Lung microvascular endothelial cell (primary cell): Measurements from ENCODE around the gene MYORG. TPM values are rescaled to one million over a fixed set of nuclear protein-coding genes. Genes with fewer than 3 reads are reported as not detected.

Source experiments
- DNase-seq, 2 donors: peaks; one replicate each; pipeline versions ENCODE4 v3.0.0 to v3.0.0-alpha.2; 2010; ENCODE audit warnings: low read depth in 2 of 2
- total RNA-seq: library from RNA; depleted of rRNA; stranded (reverse); fragments of >200 nt; gene quantifications from 2 replicates; pipeline ENCODE4 v1.2.1, GENCODE V29; 2014

The MYORG gene
- 1.7 and 2.6 TPM in 2 replicates for total RNA-seq

DNA sequence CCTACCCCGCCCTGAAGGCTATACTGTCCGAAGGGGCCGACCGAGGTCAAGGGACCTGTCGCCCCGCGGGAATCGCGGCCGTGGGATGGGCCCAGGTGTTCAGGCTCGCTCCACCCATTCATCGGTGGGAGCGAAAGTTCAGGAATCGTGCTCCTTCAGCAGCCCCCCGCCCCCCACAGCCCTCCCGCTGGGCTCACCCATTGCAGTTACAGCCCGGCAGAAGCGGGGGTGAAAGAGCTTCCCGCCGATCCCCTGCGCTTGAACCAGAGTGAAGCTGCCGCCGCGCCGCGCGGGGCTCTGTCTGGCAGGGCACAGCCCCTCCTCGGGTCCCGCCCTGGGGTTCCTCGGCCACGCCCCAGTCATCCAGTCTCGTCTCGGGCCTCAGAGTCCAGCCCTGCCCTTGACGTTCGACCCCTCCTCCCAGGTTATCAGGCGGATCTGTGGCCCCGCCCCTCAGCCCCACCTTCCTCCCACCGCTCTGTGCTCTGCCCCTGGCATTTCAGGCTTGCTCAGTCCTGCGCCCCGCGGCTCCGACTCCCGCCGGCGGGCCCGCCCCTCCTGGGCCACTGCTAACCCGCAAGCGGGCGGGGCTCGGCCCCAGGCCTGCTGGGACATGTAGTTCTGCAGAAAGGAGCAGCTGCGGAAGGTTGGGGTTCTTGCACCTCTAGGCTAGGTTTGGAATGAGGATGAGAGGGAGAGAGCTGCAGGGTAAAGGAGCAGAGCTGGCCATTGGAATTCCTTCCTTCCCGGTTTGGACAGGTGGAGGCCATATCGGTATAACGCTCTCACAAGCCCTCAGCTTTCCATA, at the start of gene MYORG:
Gene MYORG, minus strand, starts transcription at position 303 of the 808 bp plus-strand sequence. CDS start 3,955 bp downstream, outside the sequence.
- DNase-seq = peak; percentile 75 to 80

DNA sequence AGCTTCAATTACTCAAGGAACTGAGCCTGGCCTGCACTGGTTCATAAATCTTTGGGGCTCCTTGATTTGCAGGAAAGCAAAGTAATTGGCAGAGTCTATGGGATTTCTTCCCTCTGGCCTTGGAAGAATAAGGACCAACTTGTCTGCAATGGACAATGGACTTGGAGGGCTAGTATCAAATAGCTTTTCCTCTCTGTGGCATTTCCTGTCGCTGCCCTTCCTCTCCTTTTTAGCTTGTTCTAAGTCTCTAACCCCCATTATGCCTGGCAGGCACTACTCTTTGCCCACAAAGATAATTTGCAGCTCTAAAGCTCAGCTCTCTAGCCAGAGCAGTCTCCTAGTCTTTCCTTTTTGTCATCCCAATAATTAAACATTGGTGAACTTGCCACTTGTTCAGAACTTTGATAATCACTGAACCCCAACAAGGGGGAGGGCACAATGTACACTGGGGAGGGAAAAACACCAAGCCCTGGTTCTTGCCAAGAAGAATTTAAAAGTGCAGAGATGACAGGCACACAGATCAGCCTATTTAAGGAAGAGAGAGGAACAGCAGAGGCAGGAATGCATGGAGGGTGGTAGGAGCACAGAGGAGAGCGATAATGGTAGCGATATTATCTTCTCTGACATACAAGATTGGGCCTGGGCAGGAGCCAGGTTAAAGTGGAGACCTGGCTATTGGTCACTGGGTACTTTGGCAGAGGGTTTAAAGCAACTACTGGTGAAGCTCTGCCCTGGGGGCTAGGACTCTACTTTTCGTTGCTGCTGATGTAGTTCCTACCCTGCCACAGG, 43.2 kb upstream of the MYORG start:
- DNase-seq = no peak

DNA sequence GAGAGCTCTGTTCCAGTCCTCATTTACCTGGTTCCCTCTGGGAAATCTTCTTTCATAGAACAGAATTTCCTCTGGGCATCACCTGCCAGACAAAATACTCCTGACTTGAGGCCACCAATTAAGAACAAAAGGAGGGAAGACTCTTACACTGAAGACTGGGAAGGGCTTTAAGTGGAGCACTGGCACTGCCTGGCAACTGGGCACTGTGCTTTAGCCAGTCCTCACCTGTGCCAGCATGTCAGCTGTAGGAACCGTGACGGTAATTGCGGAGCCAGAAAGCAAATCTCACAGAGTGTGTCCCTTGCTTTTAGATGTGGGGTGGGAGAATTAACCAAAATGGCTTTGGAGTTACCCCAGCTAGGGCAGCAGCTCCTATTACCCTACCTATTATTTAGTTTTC, 41.0 kb upstream of the MYORG start:
- no peak for DNase-seq

DNA sequence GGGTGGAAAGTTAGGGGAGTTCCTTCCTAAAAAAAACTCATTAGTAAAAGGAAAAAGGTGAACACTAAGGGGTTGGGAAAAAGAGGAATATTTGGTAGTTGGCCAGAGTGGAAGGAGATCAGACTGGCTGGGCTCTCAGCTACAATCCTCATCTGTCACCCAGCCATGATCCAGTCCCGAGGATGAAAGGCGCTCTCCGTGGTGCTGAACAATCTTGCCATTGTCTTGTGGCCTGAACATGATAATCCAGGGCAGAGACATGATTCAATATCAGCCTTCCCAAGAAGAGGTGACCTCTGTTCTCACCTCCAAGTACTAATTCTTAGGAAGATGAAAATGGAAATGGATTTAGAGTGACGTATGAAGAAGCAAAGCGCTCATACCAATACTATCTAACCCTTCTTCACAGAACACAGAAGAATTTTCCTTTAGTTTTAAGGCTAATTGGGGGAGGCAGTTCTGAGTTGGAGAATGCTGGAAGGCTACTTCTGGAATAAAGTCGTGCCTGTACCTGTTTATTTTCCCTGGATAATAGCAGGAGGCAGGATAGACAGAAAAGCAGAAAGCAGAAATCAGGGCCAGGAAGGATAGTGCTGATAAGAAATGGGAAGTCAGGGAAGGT, 36.6 kb upstream of the MYORG start:
- peak; percentile 56 to 61 for DNase-seq

DNA sequence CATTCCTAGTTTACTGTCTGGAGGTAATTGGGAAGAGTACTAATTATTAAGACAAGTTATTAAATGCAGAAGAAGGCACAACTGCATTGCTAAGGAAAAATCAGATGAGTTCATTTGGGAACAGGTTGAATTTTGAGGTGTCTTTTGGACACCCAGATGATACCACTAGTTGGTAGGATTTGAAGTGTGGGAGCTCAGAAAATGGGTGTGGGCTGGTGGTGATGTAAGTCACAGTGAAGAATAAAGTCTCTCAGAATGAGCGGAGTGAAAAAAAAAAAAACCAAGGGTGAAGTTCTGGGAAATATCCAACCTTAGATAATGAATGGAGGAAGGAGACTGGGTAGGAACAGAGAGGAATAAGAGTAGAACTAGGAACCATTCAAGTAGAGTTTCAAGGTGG, 35.6 kb upstream of the MYORG start:
- no peak for DNase-seq

DNA sequence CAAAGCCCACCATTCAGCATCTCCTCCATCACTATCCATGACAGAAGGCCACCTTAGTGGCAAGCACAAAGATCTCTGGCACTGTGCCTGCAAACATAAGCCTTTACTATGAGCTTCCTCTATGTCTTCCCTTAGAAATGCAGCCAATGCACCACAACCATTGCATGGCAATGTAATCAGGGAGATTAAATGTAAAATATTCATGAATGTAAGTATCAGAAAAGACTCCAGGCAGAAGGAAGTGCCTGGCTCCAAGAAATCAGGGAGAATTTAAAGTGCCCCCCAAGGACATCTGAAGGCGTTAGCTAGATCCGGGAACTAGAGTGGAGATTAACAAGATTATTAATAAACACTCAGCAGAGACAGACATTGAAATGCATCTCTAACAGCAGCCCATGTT, 32.5 kb upstream of the MYORG start:
- no peak for DNase-seq

DNA sequence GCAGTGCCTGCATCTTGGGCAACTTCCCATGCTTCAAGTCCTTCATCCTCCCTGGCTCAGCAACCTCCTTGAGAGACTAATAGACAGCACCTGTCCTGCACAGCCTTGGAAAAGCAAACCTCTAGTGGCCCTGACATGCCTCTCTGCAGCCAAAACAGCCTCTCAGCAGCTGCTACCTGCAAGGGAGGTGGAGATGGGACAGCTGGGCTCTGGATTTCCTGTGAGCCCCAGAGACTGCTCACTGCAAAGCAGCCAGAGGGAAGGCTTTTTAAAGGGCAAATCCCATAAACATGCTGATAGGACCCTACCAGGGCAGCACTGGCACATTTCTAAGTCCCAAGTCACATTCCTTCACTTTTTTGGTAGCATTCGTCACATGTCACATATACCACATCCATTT, 31.5 kb upstream of the MYORG start:
- no peak for DNase-seq

DNA sequence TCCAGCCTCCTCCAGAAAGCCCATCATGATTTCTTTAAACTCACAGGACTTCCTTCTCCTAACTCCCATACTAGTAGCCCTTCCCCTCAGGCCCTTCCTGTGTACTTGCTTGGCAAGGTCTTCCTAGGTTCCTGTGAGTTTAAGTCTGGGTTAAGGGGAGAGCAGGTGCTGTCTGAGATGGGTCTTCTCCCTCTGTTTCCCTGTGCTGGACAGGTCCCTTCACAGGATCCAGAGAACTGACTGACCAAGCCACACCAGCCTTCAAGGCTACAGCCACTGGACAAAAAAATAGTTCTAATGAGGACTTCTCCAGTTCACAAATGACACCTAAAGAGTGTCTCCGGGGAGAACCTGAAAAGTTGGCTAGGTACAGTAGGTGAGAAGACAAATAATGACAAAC, 29.5 kb upstream of the MYORG start:
- DNase-seq = no peak

DNA sequence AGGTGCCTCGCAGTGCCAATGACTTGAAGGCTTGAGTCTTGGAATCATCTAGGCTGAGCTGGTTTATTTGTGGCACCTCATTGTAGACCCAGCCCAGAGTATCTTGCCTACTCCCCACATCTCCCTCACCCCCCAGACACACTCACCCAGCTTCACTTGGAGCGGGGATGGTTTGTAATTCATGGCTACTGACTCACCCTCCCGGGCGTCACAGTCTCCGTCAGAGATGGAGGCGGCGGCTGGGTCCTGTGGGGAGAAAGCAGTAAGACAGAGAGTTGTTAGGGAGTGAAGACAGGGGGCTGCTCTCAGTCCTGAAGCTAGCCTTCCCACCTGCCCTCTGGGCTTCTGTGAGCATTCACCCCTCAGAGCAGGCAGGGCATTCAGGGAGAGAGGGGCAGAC, 29.0 kb upstream of the MYORG start:
- peak in 1 of 2 donors; percentile 50 for DNase-seq

DNA sequence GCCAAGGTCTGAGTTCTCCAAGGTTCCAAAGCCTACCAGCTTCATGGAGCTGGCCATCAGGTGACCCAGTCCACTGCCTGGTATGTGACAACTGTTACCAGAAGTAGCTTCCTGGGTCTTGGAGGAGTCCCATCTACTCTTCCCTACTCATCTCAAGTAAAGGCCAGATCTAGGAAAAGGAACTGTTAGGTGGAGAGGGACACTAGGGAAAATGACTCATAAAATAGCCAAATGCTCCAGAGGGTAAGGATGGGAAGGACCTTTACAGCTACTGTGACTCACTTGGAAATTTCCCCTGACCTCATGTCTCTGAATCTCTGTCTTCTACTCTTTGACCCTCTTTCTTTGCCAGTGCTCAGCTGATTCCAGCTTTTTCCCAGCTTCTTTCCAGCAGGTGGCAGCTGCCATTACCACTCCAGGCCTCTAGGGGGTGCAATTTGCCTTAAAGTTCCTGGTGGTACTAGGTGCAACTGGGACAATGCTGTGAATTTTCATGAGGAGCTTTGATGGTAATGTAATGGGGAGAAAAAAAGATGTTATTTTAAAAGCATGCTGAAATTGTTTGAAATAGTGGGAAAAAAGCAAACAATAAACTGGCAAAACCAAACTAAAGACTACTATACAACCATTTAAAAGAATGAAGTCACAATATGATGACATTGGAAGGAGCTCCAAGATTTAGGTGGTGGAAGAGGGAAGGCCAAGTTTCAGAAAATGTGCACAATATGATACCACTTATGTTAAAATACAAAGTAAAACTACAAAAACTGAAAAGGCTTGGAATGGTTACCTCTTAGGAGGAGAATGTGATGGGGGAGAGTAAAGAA, 27.1 kb upstream of the MYORG start:
- DNase-seq = peak; percentile 72 to 78

DNA sequence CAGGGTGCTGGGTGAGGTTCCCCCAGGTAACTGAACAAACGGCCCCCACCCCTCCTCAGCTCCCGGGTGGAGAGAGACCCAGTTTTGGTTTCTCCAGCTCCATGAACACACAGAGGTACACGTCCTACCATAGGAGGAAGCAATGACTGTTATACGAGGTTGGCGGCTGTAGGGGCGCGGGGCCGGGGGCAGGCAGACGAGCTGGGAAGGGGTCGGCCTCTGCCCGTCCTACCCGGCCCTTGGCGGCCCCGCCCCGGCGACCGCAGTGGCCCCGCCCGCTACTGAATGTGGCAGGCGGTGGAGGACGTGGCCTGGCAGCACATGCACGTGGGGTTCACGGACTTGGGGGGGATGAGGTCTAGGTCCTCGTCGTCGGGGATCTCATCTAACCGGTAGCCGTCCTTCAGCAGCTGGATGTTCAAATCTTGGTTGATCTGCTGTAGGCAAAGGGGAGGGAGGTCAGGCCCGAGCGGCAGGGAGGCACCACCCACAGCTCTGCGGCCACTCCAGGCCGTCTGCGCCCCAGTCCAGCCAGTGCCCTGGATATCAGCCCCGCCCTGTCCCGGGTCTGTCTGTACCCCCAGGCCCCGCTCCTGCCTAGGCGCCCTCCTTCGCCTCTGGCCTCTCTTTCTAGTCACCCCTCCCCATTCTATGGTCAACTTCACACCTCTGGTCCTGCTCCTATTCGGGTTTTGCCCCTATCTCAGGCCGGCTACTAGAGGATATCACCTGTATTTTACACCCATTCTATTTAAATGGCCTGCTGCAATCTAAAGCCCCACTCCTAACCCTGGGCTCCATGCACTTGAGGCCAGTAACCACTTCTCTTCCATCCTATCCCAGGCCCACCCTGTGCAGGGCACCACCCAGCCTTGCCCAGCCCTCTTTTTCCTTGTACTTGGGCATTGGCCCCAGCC, 24.2 kb upstream of the MYORG start:
- DNase-seq = no peak

DNA sequence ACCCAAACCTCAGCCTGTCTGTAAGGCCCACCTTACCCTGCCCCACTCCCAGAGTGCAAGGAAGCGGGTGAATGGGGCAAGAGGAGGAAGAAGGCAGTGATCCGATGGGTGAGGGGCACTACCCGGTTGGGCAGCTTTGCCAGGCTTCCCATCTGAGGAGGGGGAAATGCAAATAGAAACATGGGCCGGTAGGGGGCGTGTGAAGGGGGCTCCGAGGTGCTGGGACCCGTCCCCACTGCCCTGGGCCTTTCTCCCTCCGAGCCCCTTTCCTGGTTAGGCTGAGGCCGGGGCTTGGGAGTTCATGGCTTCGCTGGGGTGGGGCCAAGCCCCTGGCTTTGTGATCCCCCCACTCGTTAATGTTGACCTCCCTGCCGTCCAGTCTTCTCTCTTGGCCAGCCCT, 23.6 kb upstream of the MYORG start:
- DNase-seq = no peak

DNA sequence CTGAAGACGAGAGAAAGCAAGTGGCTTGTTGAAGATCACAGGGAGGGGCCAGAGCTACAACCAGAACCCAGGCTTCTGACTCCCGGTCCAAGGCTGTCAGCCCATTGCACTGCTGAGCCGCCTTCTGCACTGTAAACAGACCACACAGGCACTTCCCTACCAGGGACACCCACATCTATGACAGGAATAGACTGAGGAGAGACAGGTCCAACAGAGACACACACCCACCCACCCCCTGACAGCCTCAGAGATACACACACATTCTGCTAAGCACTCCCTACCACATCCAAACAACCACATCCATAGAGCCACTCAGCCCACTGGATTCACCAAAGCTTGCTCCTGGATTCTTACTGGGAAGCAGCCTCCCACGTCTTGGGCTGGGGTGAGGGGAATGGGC, 23.0 kb upstream of the MYORG start:
- no peak for DNase-seq

DNA sequence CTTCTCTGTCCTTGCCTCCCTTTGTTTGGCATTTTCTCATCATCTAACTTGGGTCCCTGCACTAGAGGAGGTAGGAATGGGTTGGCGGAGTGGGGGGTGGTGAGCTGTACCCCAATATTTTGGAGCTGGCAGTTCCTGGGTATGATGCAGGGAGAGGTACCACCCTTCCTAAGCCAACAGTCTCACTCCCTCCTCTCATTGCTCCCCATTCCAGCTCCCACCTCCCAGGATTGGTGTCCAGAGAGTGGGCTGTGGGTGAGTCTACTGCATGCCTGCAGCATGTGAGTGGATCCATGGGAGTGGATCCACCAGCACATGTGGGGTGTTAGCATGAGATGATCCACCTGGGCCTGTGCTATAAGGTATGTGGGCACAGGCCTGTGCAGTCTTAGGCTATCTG, 22.2 kb upstream of the MYORG start:
- no peak for DNase-seq

DNA sequence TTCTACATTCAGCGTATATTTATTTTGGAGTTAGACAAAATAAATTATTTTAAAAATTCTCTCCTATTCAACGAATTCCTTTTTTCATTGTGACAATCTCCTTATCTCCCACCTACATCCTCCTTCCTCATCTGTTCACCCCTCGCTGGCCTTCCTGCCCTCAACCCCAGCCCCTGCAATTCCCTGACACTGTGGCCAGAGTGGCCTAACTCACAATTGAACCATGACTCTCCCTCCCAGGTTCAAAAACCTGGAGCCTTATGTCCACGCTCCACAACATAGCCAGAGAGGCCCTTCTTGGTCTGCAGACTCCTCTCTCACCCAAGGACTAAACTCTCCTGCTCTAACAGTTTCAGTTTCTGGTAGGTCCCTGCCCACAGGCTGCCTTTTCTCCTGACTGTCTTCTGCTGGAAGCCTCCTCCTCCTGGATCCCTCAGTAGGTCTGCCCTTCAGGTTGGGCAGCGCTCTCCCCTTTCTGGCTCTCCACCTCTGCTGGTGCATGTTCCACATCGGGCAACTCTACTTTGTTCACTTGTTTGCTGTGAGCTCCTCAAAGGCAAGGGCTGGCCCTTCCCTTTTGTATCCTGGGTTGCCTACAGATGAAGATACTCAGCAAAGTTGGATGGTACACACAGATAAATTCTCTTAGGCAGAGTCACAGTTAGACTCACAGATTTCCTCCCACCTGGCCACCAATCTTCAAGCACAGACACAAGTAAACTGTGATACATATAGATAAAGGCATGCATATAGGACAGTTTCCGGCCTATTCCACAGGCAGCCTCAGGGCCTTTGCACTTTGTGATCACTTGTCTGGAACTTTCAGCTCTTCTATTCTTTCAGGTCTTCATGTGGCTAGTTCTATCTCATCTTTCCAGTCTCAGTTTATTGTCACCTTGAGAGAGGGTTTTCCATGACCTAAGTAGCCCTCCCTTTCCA, 19.8 kb upstream of the MYORG start:
- DNase-seq = no peak

DNA sequence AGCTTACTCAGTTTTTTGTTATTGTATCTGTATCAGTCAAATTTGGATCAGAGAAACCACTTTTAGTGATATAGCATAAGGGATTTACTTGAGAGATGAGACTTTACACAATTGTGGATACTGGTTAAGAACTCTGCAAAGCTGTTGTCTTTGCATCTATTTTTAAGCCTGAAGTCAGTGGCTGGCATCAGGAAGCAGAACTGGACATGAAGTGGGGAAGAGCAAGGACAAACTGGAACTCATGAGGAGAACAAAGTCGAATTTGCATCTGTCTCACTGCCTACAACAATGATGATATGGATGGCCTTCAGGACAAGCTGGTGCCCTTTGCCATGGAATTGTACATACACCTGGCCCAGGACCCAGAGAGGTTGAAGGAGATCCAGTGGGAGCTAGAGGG, 15.8 kb upstream of the MYORG start:
- DNase-seq = no peak

DNA sequence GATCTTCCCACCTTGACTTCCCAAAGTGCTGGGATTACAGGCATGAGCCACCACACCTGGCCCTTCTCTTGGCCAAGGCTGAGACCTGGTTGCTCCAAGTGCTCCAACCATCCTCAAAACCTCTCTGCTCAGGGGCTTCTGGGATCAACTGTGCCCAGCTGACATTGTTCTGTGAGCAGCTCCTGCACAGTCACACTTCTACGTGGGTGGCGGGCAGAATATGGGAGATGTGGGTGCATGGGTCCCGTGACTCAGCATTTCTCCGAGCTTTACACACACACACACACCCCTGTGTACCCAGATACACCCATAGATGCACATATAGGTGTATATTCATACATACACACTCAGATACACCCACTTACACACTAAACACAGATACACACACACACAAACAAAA, 10.5 kb upstream of the MYORG start:
- no peak for DNase-seq

DNA sequence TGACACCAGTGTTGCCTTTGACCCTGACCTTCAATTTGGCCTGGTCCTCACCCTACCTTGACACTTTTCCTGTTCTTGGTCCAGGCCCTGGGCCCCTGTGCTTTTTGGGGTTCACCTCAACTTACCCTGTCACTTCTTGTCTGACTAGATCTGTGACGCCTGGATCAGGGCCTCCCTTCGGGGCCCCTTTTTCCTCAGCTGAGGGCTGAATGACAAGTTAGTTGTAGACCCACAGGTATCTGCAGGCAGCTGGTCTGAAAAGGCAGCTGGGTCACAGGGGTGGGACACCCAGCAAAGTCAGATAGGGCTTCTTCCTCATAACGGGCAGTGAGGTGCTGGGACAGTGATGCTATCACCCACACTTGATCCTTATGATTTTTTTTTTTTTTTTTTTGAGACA, 10.0 kb upstream of the MYORG start:
- no peak for DNase-seq

DNA sequence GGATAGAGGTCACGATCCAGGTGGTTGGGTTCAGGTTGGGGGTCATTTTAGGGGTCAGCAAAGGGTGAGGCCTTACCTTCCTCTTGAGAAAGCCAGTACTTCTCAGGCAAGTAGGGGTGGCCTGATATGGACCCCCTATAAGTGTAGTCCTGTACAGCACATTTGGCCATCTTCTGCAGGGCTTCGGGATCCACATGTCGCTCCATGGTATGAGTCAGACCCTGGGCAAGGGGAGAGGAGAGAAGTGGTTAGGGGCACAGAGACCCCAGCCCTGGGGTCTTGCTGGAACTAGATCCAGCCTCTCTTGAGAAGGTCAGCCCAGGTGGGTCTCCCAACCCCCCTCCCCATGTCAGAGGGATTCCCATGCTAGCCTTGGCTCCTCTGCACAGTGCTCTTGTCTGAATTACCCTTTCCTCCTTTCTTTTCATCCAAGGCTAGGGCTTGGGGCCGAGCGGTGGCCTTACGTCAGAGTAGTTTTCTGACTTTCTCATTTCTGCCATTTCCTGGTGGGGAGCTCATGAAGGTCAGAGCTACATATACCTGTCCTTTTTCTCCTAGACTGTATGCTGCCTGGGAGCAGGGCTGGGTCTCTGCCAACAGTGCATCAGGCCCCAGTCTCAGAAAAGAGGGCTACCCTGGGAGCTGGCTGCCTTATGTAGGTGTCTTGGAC, 9.0 kb upstream of the MYORG start:
- no peak for DNase-seq
